Mucosa of descending colon (tissue), 3 donors: ENCODE measurements around the gene DOLPP1. TPM values are rescaled to one million over a fixed set of nuclear protein-coding genes. Genes with fewer than 3 reads are reported as not detected.

ENCODE experiments used
- ATAC-seq: fragments of 200-7000 bp; cut with Tn5 transposase; one replicate; pipeline ENCODE4 v1.9.1; 2020; ENCODE audit warnings: mild to moderate bottlenecking, moderate library complexity
- DNase-seq, 3 donors: peaks; one replicate each; pipeline ENCODE4 v3.0.0-alpha.2; 2020
- H3K36me3 ChIP-seq: fragments of 200-600 bp; one replicate; pipeline ENCODE4 v1.8.0; 2021; ENCODE audit warnings: low read depth, mild to moderate bottlenecking
- H3K4me1 ChIP-seq: fragments of 200-600 bp; one replicate; pipeline ENCODE4 v1.8.0; 2021; ENCODE audit warnings: low read depth, mild to moderate bottlenecking
- H3K4me3 ChIP-seq: fragments of 200-600 bp; one replicate; pipeline ENCODE4 v1.8.0; 2021; ENCODE audit warnings: mild to moderate bottlenecking
- H3K9me3 ChIP-seq: fragments of 200-600 bp; one replicate; pipeline ENCODE4 v1.8.0; 2021; ENCODE audit warnings: mild to moderate bottlenecking
- intact Hi-C, 2 donors: fragments of 100-400 bp; cut with DNase I in 1 of 2; cut with micrococcal nuclease in 1 of 2; formaldehyde crosslinking; loops; one replicate each; pipeline versions ENCODE4 v1.11.0 to v1.11.1; 2022; cut with DNase I, micrococcal nuclease
- total RNA-seq, 3 donors: library from RNA; stranded (reverse); fragmentation: NEBNext Ultra II Directional in 2 of 3; extraction: Animal tissue kit (Norgen Biotek cat#: 25700) in 2 of 3; gene quantifications; one replicate each; pipeline versions ENCODE4 v1.2.1 to v1.2.4, GENCODE V29; 2021 to 2023
- TF ChIP-seq, protein P1 (sequence below): fragments of 200-600 bp; IDR thresholded peaks from one replicate; pipeline ENCODE4 v1.8.0; 2022; ENCODE audit warnings: antibody characterized with exemption, mild to moderate bottlenecking
- donor health status: DM: no; HTN: no; CAD: no; lungs with moderate emphysema.
- donor health status: DM: no; HTN: no; CAD: no.
- donor health status: DM: no; HTN: yes; CAD: no.

DOLPP1 gene
- total RNA-seq, 3 donors from 2014 or later: 27.6 to 59.7 (median 48.3) TPM

- Histone ChIP-seq H3K4me3 (no peak overlapping the region), H3K36me3 (no peaks in the 10 kb centered on the region), H3K4me1 (peaks cover 2% of the 10 kb centered on the region), H3K9me3 (no peaks in the 10 kb centered on the region)
- peak in 2 of 3 donors; percentile 62 to 63 for DNase-seq
- TF ChIP-seq, protein P1, sequence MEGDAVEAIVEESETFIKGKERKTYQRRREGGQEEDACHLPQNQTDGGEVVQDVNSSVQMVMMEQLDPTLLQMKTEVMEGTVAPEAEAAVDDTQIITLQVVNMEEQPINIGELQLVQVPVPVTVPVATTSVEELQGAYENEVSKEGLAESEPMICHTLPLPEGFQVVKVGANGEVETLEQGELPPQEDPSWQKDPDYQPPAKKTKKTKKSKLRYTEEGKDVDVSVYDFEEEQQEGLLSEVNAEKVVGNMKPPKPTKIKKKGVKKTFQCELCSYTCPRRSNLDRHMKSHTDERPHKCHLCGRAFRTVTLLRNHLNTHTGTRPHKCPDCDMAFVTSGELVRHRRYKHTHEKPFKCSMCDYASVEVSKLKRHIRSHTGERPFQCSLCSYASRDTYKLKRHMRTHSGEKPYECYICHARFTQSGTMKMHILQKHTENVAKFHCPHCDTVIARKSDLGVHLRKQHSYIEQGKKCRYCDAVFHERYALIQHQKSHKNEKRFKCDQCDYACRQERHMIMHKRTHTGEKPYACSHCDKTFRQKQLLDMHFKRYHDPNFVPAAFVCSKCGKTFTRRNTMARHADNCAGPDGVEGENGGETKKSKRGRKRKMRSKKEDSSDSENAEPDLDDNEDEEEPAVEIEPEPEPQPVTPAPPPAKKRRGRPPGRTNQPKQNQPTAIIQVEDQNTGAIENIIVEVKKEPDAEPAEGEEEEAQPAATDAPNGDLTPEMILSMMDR: no peak
- intact Hi-C loops: no loop called here
- ATAC-seq: peak; percentile 88
Measured at GRCh38 chr9:129102791-129103594, 22.1 kb downstream of the DOLPP1 start.

GRCh38 chr9:129103595-129103965 lies 22.7 kb downstream of the DOLPP1 start:
- peaks cover 8% of the 10 kb centered on the region for H3K4me1 ChIP-seq
- no peak for DNase-seq
- intact Hi-C loops: no loop called here
- no peaks in the 10 kb centered on the region for H3K9me3 ChIP-seq
- no peak overlapping the region for H3K4me3 ChIP-seq
- no peaks in the 10 kb centered on the region for H3K36me3 ChIP-seq
- TF ChIP-seq, protein P1: no peak
- ATAC-seq: no peak

- no peak for ATAC-seq
- Histone ChIP-seq H3K4me1 (peaks cover 13% of the 10 kb centered on the region), H3K36me3 (no peaks in the 10 kb centered on the region), H3K9me3 (no peaks in the 10 kb centered on the region), H3K4me3 (no peak overlapping the region)
- TF ChIP-seq, protein P1: no peak
- intact Hi-C loops: no loop called here
- DNase-seq: peak in 1 of 3 donors; percentile 21
Measured at GRCh38 chr9:129104051-129104450, 23.1 kb downstream of the DOLPP1 start.

- intact Hi-C loops: no loop called here
- Histone ChIP-seq H3K9me3 (no peaks in the 10 kb centered on the region), H3K4me3 (no peak overlapping the region), H3K36me3 (peaks cover 1% of the 10 kb centered on the region), H3K4me1 (peaks cover 18% of the 10 kb centered on the region)
- TF ChIP-seq, protein P1: no peak
- ATAC-seq (no peak), DNase-seq (no peak)
Measured at GRCh38 chr9:129105857-129106694, 25.2 kb downstream of the DOLPP1 start.

- DNase-seq: no peak
- ATAC-seq: no peak
- intact Hi-C loops: no loop called here
- H3K4me3 ChIP-seq: no peak overlapping the region
- peaks cover 4% of the 10 kb centered on the region for H3K36me3 ChIP-seq
- peaks cover 24% of the 10 kb centered on the region for H3K4me1 ChIP-seq
- TF ChIP-seq, protein P1: no peak
- H3K9me3 ChIP-seq: no peaks in the 10 kb centered on the region
Measured at GRCh38 chr9:129107651-129108050, 26.7 kb downstream of the DOLPP1 start.
